ENCODE results near the gene EFEMP1.

GRCh38 chr2:55860832-55861231 lies 62.8 kb downstream of the EFEMP1 start:
- no peak for TF ChIP-seq ZNF445 (CRISPR knock-in tag; IDR thresholded peaks at IDR 0.05; ENCODE audit: low read depth)
- no peak for TF ChIP-seq ZEB2 (IDR thresholded peaks at IDR 0.05)
- no peak for TF ChIP-seq ZFP30 (CRISPR knock-in tag; IDR thresholded peaks at IDR 0.05; ENCODE audit: borderline replicate concordance)
- no peak for TF ChIP-seq STAG1 (CRISPR knock-in tag; IDR thresholded peaks at IDR 0.05; ENCODE audit: borderline replicate concordance)
- TF ChIP-seq POLR2A (conservative IDR thresholded peaks at IDR 0.05) = no peak
- TF ChIP-seq SMC3 (conservative IDR thresholded peaks at IDR 0.05; ENCODE audit: insufficient read depth, low read depth, low read length) = no peak
- TF ChIP-seq CEBPB (tag; IDR thresholded peaks at IDR 0.05) = no peak
- TF ChIP-seq YY1 (IDR thresholded peaks at IDR 0.05; ENCODE audit: borderline replicate concordance in 1 of 3, control insufficient read depth in 1 of 3, extremely low read depth in 1 of 3, insufficient read depth in 3 of 3, insufficient read length in 1 of 3, insufficient replicate concordance in 2 of 3, low read depth in 1 of 3, low read length in 2 of 3) = no peak

Data from K562 (cell line).